Gastrocnemius medialis (tissue), 4 donors: ENCODE results near the gene MTURN.

Experiments used
- CTCF ChIP-seq, 5 experiments: fragments of 450-650 bp in 3 of 5; fragments of 200-600 bp in 2 of 5; sonication (generic) in 2 of 5; IDR thresholded peaks in 4 of 5; conservative IDR thresholded peaks in 1 of 5; 1 replicate in 4 of 5; 2 replicates in 1 of 5; pipeline ENCODE4 v1.5.1; 2016 to 2019; ENCODE audit warnings: antibody characterized with exemption in 5 of 5, mild to moderate bottlenecking in 3 of 5, moderate library complexity in 3 of 5
- POLR2A ChIP-seq, 2 donors: fragments of 450-650 bp; IDR thresholded peaks; one replicate each; pipeline ENCODE4 v1.6.1; 2017; ENCODE audit warnings: antibody characterized with exemption in 2 of 2, mild to moderate bottlenecking in 2 of 2, moderate library complexity in 2 of 2

- TF ChIP-seq CTCF (IDR thresholded peaks at IDR 0.05 in 4 of 5, conservative IDR thresholded peaks at IDR 0.05 in 1 of 5) = no peak
- TF ChIP-seq POLR2A (IDR thresholded peaks at IDR 0.05) = no peak
These were observed 71.7 kb downstream of the MTURN start for GRCh38 chr7:30206491-30206890.
